G401.6 (cell line): ENCODE data around the gene C2orf92.
"Not testable (repeated sequence)": the region's sequence is repeated elsewhere in the genome, so short reads cannot be mapped to it uniquely, and the experiment has no call there.

Experiments
- FAIRE-seq: peaks from 2 replicates; lab custom pipeline; 2012; peaks lifted over from hg19 to GRCh38; lab: Jason Lieb, UNC

The C2orf92 gene

DNA sequence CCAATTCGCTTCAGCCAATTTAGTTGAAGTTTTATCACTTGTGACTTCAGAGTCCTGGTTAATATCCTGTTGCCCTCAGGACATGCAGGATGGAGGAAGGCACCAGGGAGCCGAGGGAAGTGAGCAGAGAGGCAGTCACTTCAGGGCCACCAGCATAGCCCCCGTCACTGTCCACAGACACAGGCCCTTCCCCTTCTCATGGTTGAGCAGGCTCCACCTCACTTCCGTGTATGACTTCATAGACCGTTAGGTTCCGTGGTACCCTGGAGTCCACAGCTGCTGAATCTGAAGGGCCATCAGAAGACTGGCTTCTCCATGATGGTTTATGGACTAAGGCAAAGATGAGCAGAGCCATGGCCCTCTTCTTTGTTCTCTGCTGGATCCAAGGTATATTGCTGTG is at the start of gene C2orf92:
C2orf92 (plus strand) TSS at position 266 of the 400 bp plus-strand sequence; CDS start at position 342, 76 bp downstream.
- no peak for FAIRE-seq

DNA sequence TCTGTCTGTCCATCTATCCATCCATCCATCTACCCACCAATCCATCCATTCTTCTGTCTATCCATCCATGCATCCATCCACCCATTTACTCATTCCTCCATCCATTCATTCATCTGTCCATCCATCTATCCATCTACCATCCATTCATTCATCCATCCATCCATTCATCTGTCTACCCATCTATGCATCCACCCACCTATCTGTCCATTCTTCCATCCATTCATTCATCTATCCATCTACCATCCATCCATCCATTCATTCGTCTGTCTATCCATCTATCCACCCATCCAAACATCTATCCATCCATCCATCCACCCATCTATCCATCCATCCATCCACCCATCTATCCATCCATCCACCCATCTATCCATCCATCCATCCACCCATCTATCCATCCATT is 49.0 kb upstream of the C2orf92 start:
- not testable (repeated sequence) for FAIRE-seq

- not testable (repeated sequence) for FAIRE-seq
Measured at GRCh38 chr2:97622976-97623375, 46.5 kb upstream of the C2orf92 start.

GRCh38 chr2:97625354-97626048 is 44.0 kb upstream of the C2orf92 start:
- FAIRE-seq = not testable (repeated sequence)

GRCh38 chr2:97626049-97626430 is 43.5 kb upstream of the C2orf92 start:
- FAIRE-seq = not testable (repeated sequence)

DNA sequence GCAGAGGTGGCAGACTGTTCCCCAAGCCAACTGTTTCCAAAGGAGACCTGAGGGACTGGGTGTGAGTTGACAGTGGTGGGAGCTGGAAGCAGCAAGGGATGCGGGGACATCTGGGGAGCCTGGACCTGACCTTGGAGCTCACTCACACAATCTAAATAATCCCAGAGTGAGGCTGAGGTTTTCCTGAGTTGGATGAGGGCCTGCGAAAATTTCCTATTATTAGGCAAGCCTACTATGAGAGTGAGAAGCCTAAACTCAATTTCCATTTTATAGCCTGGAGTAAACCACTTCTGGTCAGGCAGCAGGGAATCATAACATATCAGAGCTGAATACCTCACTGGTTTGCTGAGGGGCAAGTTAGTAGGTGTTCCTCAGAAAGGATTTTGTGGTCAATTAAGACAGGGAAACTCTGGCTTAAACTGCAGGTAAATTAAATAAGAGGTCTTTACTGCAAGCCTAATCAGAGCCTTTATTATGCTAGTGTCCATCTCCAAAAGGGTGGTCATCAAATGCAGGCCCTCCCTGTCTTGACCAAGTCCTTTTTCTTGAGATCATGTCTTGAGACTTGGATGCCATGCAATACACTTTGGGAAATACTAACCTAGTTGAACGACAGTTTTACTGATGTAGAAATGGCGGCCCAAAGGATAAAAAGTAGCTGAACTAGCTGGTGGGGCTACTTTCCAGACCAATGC is 25.3 kb upstream of the C2orf92 start:
- no peak for FAIRE-seq

DNA sequence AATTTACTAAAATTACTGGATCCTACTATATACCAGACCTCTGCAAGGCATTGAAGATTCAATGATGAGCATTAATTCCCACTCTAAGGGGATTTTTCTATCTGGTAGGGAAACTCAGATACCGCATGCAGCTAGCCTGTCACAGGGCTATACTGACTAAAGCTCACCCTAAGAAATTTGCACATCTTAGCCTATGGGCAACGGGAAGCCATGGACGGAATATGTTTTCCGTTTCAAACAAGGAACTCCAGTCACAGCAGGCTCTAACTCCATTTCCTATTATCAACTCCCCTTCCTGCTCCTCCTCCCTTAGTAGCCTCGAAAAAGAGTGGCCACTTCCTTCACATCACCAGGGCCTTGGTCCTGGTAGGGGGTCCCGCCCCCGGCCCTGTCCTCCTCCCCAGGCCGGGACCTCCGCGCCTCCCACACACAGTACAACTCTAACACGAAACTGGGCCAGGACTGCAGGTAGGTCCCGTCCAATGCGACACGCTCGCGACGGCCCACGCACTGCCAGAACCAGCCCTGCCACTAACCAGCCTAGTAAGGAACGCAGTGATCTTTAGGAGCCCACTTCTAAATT is 24.3 kb upstream of the C2orf92 start:
- no peak for FAIRE-seq

- peak; percentile 96 for FAIRE-seq
Measured at GRCh38 chr2:97645695-97646629, 23.6 kb upstream of the C2orf92 start, which contains the start of gene COX5B. COX5B (plus strand) TSS chr2:97646062; CDS start chr2:97646087, 25 bp downstream.

GRCh38 chr2:97646977-97647376 is 22.5 kb upstream of the C2orf92 start:
- FAIRE-seq = no peak

- no peak for FAIRE-seq
Measured at GRCh38 chr2:97651114-97651513, 18.4 kb upstream of the C2orf92 start.

GRCh38 chr2:97653473-97653872 is 16.0 kb upstream of the C2orf92 start:
- no peak for FAIRE-seq

DNA sequence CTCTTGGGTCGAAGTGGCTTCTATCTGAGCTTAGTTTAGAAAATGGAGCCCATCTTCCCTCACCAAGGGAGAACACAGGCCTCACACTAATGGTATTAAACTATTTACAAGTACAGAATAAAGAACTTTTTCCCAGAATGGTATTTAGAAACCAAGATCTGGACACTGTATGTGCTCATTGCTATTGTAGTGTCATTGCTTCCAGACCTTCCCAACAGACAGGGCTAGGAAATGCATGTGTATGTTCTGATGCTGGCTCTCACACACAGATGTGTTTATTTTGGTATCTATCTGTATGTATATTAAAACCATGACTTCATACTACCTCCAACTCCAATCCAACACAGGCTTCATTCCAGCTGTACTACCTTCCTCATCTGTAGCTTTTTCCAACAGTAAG is 15.6 kb upstream of the C2orf92 start:
- no peak for FAIRE-seq

DNA sequence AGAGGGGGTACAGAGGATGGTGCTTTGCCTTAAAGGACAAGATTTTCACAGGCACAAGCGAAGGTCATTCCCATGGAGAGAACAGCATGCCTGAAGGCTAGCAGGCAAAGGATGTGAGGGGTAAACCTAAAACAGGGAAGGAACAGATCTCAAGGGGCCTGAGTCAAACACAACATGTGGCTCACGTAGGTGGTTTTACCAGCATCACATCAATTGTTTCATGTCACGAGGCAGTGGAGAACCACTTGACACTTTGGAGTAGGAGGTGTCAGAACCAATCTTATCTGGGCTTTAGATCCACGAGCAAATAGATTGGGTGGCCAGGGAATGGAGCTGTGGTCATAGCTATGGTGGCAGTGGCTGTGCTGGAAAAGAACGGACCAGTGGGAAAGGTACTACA is 15.2 kb upstream of the C2orf92 start:
- no peak for FAIRE-seq

- FAIRE-seq = no peak
Measured at GRCh38 chr2:97654791-97655190, 14.7 kb upstream of the C2orf92 start.

- no peak for FAIRE-seq
Measured at GRCh38 chr2:97656129-97656755, 13.3 kb upstream of the C2orf92 start.

DNA sequence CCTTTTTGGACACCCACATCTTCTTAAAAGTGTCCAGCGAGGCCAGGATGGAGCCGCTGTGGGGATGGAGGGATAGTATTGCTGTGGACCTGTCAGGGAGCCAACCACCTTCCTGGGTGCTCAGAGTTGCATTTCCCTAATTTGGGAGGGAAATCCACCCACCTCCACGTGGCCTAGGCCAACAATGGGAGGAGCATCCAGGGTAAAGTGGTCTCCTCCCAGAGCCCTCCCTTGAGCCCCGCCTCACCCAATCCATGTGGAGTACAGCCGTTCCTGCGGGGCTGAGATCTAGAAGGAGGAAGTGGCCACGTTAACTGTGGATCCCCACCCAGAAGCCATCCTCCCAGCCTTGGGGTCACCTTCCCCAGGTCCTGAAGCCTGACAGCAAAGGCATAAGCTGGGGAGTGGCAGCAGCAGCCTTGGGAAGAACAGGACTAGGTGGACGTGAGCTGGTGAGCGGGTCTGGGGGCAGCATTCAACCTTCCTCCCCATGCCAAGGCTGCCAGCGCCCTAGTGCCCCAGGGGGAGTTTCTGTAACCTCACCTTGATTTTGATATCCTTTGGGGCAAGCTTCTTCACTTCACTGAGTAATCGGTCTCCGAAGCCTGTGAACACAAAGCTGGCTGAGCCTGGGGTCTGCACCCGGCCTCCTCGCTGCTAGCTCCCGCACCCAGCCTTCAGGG is 12.5 kb upstream of the C2orf92 start:
- FAIRE-seq = no peak

DNA sequence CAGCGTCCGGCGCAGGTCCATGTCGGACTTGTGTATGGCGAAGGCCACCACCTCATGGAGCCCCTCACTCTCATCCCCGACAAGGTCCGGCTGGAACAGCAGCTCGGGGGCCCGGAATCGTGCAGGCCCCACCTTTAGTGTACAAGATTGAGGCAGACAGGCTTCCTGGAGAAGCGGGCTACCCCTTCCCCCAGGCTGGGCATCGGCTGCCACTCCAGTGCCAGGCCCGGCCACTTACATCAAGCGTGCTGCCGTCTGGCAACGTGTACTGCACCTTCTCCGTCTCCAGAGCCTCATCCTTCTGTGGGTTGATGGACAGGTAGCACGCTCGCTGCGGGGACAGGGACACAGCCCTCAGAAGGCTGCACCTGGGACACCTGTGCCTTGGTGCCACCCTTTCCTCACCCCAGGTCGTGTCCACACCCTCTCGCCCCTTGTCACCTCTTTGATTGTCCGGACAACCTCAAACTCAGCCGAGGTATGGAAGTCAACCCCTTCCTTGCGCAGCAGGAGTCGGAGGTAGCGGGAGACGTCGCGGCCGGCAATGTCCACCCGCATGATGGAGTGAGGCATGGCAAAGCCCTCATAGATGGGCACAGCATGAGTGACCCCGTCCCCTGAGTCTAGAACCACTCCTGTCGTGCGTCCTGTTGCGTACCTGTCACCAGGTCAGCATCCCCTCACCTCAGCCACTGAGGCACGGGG is 11.4 kb upstream of the C2orf92 start:
- FAIRE-seq = no peak

- no peak for FAIRE-seq
Measured at GRCh38 chr2:97658691-97659157, 10.8 kb upstream of the C2orf92 start.

DNA sequence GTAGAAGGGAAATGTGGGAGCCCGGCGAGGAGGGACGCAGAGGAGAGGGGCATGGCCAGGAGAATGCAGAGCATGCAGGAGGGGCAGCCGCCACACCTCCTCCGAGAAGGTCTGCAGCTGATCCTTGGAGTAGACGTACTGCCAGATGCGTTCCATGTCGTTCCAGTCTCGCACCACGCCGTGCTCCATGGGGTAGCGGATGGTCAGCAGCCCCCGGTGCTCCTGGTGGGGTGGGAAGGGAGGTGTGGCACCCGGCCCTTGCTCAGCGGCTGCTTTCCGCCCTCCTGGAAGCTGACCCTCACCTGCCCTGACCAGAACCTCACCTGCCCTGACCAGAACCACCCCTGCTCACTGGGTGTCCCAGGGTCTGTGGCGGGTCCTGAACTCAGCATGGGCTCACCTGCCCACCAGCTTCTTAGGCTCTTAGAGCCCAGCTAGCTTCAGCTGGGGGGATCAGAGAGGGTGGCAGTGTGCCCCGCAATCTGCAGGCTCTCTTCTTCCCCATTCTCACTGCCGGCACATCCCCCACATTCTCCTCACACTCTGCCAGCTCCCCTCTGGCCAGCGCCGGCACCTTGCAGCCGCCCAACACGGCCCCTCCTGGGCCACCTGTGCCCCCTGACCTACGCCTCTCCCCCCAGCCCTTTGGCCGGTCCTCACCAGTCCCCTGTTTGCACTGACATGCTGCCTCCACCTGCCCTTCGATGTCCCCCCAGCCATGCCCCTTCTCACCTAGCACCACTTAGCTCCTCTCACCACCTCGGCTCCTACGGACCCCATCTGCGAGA is 10.1 kb upstream of the C2orf92 start:
- no peak for FAIRE-seq
